H9 (cell line): ENCODE measurements around the gene CHN1. TPM values are rescaled to one million over a fixed set of nuclear protein-coding genes. Genes with fewer than 3 reads are reported as not detected.

Experiments
- DNase-seq: peaks from one replicate; pipeline ENCODE4 v3.0.0-alpha.2; 2017
- H2AFZ ChIP-seq: one replicate; pipeline ENCODE4 v1.6.1; 2013; ENCODE audit warnings: mild to moderate bottlenecking, low read length, control low read depth, moderate library complexity
- H2AK5ac ChIP-seq: 2 replicates; pipeline ENCODE4 v1.6.1; 2013; ENCODE audit warnings: low read length, control low read depth, mixed read lengths; ENCODE audit not compliant: insufficient read length
- H2BK120ac ChIP-seq: one replicate; pipeline ENCODE4 v1.6.1; 2013; ENCODE audit warnings: low read depth, mild to moderate bottlenecking, low read length, control low read depth, inconsistent platforms; ENCODE audit not compliant: poor library complexity, severe bottlenecking
- H2BK12ac ChIP-seq: 2 replicates; pipeline ENCODE4 v1.6.1; 2013; ENCODE audit warnings: low read length, control low read depth, mixed read lengths, low read depth; ENCODE audit not compliant: insufficient read length
- H2BK15ac ChIP-seq: 2 replicates; pipeline ENCODE4 v1.6.1; 2013; ENCODE audit warnings: low read depth, low read length, control low read depth
- H2BK20ac ChIP-seq: one replicate; pipeline ENCODE4 v1.6.1; 2013; ENCODE audit warnings: low read depth, mild to moderate bottlenecking, low read length, control low read depth, inconsistent platforms; ENCODE audit not compliant: poor library complexity, severe bottlenecking
- H2BK5ac ChIP-seq: 2 replicates; pipeline ENCODE4 v1.6.1; 2013; ENCODE audit warnings: low read length, control low read depth, mixed read lengths; ENCODE audit not compliant: insufficient read length
- H3K14ac ChIP-seq: 2 replicates; pipeline ENCODE4 v1.6.1; 2013; ENCODE audit warnings: low read length, control low read depth; ENCODE audit not compliant: insufficient read depth
- H3K18ac ChIP-seq: 2 replicates; pipeline ENCODE4 v1.6.1; 2013; ENCODE audit warnings: low read depth, mild to moderate bottlenecking, mixed read lengths, low read length, control low read depth; ENCODE audit not compliant: insufficient read length
- H3K23ac ChIP-seq: 2 replicates; pipeline ENCODE4 v1.6.1; 2013; ENCODE audit warnings: low read length, control low read depth, mixed read lengths, low read depth; ENCODE audit not compliant: insufficient read length
- H3K23me2 ChIP-seq: 2 replicates; pipeline ENCODE4 v1.6.1; 2013; ENCODE audit warnings: low read depth, mild to moderate bottlenecking, mixed read lengths, low read length, control low read depth; ENCODE audit not compliant: insufficient read length, poor library complexity, severe bottlenecking
- H3K27ac ChIP-seq: 2 replicates; pipeline ENCODE4 v1.5.1; 2013; ENCODE audit warnings: low read length, control low read depth, mixed read lengths, low read depth; ENCODE audit not compliant: insufficient read length
- H3K27me3 ChIP-seq: 2 replicates; pipeline ENCODE4 v1.6.1; 2013; ENCODE audit warnings: low read length, control low read depth, inconsistent platforms; ENCODE audit not compliant: insufficient read depth
- H3K4ac ChIP-seq: 2 replicates; pipeline ENCODE4 v1.6.1; 2013; ENCODE audit warnings: low read depth, mild to moderate bottlenecking, control low read depth, inconsistent platforms, low read length, moderate library complexity
- H3K4me1 ChIP-seq: 2 replicates; pipeline ENCODE4 v1.6.1; 2013; ENCODE audit warnings: low read length, control low read depth, inconsistent platforms; ENCODE audit not compliant: insufficient read depth
- H3K4me2 ChIP-seq: 2 replicates; pipeline ENCODE4 v1.6.1; 2013; ENCODE audit warnings: low read length, control low read depth, mixed read lengths; ENCODE audit not compliant: insufficient read length, insufficient read depth
- H3K56ac ChIP-seq: 2 replicates; pipeline ENCODE4 v1.6.1; 2013; ENCODE audit warnings: low read depth, mild to moderate bottlenecking, mixed read lengths, low read length, control low read depth; ENCODE audit not compliant: insufficient read length
- H3K79me1 ChIP-seq: 2 replicates; pipeline ENCODE4 v1.6.1; 2013; ENCODE audit warnings: low read depth, mild to moderate bottlenecking, moderate library complexity, low read length, control low read depth, inconsistent platforms; ENCODE audit not compliant: insufficient read depth, poor library complexity, severe bottlenecking
- H3K79me2 ChIP-seq: 2 replicates; pipeline ENCODE4 v1.6.1; 2013; ENCODE audit warnings: low read length, control low read depth, inconsistent platforms; ENCODE audit not compliant: insufficient read depth
- H3K9ac ChIP-seq: 2 replicates; pipeline ENCODE4 v1.6.1; 2013; ENCODE audit warnings: low read length, control low read depth, mixed read lengths; ENCODE audit not compliant: insufficient read length; ENCODE audit errors: extremely low read depth
- H3K9me3 ChIP-seq: one replicate; pipeline ENCODE4 v1.6.1; 2013; ENCODE audit warnings: low read depth, low read length, inconsistent platforms; ENCODE audit not compliant: control insufficient read depth
- H3T11ph ChIP-seq: one replicate; pipeline ENCODE4 v1.6.1; 2013; ENCODE audit warnings: mild to moderate bottlenecking, low read length, control low read depth, inconsistent platforms
- H4K20me1 ChIP-seq: one replicate; pipeline ENCODE4 v1.6.1; 2013; ENCODE audit not compliant: control insufficient read depth, insufficient read length, insufficient read depth
- H4K5ac ChIP-seq: 2 replicates; pipeline ENCODE4 v1.6.1; 2013; ENCODE audit warnings: low read depth, mild to moderate bottlenecking, mixed read lengths, low read length, control low read depth; ENCODE audit not compliant: insufficient read length
- H4K8ac ChIP-seq: replicated peaks from 2 replicates; pipeline ENCODE4 v1.6.1; 2013; ENCODE audit warnings: low read length, control low read depth, mixed read lengths, low read depth; ENCODE audit not compliant: insufficient read length
- H4K91ac ChIP-seq: 2 replicates; pipeline ENCODE4 v1.6.1; 2013; ENCODE audit warnings: low read depth, mild to moderate bottlenecking, moderate library complexity, mixed read lengths, low read length, control low read depth; ENCODE audit not compliant: insufficient read length
- H3K27ac Mint-ChIP-seq, 3 experiments: 2 replicates in 2 of 3; 3 replicates in 1 of 3; pipeline ENCODE4 v1.8.0; 2020 to 2021; ENCODE audit warnings: mixed read lengths in 3 of 3, mild to moderate bottlenecking in 1 of 3, moderate library complexity in 1 of 3
- H3K27me3 Mint-ChIP-seq: 2 replicates; pipeline ENCODE4 v1.8.0; 2021; ENCODE audit warnings: low read depth, mild to moderate bottlenecking, moderate library complexity, mixed read lengths
- H3K36me3 Mint-ChIP-seq, 3 experiments: 2 replicates in 2 of 3; 3 replicates in 1 of 3; pipeline ENCODE4 v1.8.0; 2020 to 2021; ENCODE audit warnings: low read depth in 3 of 3, mixed read lengths in 3 of 3; ENCODE audit not compliant: insufficient read depth in 1 of 3
- H3K4me1 Mint-ChIP-seq, 2 experiments: 2 replicates each; pipeline ENCODE4 v1.8.0; 2020; ENCODE audit warnings: mixed read lengths in 2 of 2
- H3K4me3 Mint-ChIP-seq, 2 experiments: 2 replicates in 1 of 2; 3 replicates in 1 of 2; pipeline ENCODE4 v1.8.0; 2020 to 2021; ENCODE audit warnings: mild to moderate bottlenecking in 2 of 2, mixed read lengths in 2 of 2, moderate library complexity in 1 of 2
- H3K9me3 Mint-ChIP-seq, 2 experiments: 2 replicates in 1 of 2; 3 replicates in 1 of 2; pipeline ENCODE4 v1.8.0; 2020; ENCODE audit warnings: mild to moderate bottlenecking in 2 of 2, mixed read lengths in 2 of 2, moderate library complexity in 1 of 2
- CTCF ChIP-seq: fragments of 200-600 bp; sonication (generic); conservative IDR thresholded peaks from 3 replicates; pipeline ENCODE4 v1.8.0; 2021; ENCODE audit warnings: antibody characterized with exemption, mild to moderate bottlenecking
- WGBS: extraction: QIAGEN DNeasy Blood & Tissue Kit; methylation state at CpG from one replicate; pipeline ENCODE4 v1.1.7; 2013; ENCODE audit warnings: missing lambda C conversion rate, low lambda C conversion rate, mixed read lengths; ENCODE audit not compliant: insufficient read length; ENCODE audit errors: extremely low coverage; 5-methylcytosine and 5-hydroxymethylcytosine counted together
- total RNA-seq: library from RNA; stranded (reverse); gene quantifications from 2 replicates; pipeline ENCODE4 v1.2.1, GENCODE V29; 2021

CHN1 gene
- total RNA-seq, 1 experiment from 2014 or later, result 33.9 TPM

DNA sequence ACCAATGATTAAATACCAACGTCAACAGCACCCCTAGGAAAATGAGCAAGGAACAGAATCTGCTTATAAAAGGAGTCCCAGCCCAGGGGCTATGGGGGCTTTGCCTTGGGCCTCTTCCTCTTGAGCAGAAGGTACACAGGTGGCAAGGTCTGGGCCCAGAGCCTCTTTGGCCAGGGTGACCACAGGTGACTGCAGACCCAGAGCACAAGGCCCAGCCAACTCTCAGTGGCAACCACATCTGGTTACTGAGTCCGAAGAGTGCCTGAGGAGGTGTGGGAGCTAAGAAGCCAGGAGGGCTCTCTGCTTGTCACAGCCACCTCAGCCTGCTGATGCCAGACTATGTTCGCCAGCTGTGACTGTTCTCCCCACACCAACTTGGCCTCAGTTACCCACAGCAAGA, 34.3 kb upstream of the CHN1 start:
- Histone ChIP-seq H3K23ac (no peak overlapping the region), H3K27me3 (no peaks in the 10 kb centered on the region), H2BK5ac (no peak overlapping the region), H3K56ac (no peak overlapping the region), H3K14ac (no peak overlapping the region), H4K5ac (no peak overlapping the region), H3T11ph (no peak overlapping the region), H3K4me2 (no peak overlapping the region), H3K27ac (no peak overlapping the region), H2AFZ (no peak overlapping the region), H3K23me2 (no peaks in the 10 kb centered on the region), H3K9me3 (no peaks in the 10 kb centered on the region), H2BK15ac (no peak overlapping the region), H3K18ac (no peak overlapping the region), H2BK12ac (no peak overlapping the region), H3K4me1 (no peaks in the 10 kb centered on the region), H3K79me2 (no peaks in the 10 kb centered on the region), H2BK120ac (no peak overlapping the region), H3K9ac (no peak overlapping the region), H4K20me1 (no peaks in the 10 kb centered on the region), H4K8ac (no peak overlapping the region), H3K79me1 (no peaks in the 10 kb centered on the region), H3K4ac (no peak overlapping the region), H2AK5ac (no peak overlapping the region), H2BK20ac (no peak overlapping the region), H4K91ac (no peak overlapping the region)
- H3K9me3 Mint-ChIP-seq, result no peaks in the 10 kb centered on the region; a peak in 1 of 5 replicates
- peaks cover 0 to 2% (median 0%) of the 10 kb centered on the region in 3 experiments; a peak in 2 of 7 replicates for H3K36me3 Mint-ChIP-seq
- no peak overlapping the region for H3K4me3 Mint-ChIP-seq
- H3K4me1 Mint-ChIP-seq, result peaks cover 6 to 8% of the 10 kb centered on the region in 2 experiments; a peak in 3 of 4 replicates
- DNase-seq, result no peak
- no peaks in the 10 kb centered on the region for H3K27me3 Mint-ChIP-seq
- no peak for TF ChIP-seq CTCF
- no CpG with 5 or more reads among the region's 3 CpGs for WGBS
- no peak overlapping the region for H3K27ac Mint-ChIP-seq
